Colon (tissue), 2 donors: ENCODE data around the gene ANO1.

Experiments used
- FAIRE-seq: peaks from 2 replicates; lab custom pipeline; 2012; peaks lifted over from hg19 to GRCh38; lab: Jason Lieb, UNC
- donor health status: control.
- donor health status: control.

Gene ANO1

DNA sequence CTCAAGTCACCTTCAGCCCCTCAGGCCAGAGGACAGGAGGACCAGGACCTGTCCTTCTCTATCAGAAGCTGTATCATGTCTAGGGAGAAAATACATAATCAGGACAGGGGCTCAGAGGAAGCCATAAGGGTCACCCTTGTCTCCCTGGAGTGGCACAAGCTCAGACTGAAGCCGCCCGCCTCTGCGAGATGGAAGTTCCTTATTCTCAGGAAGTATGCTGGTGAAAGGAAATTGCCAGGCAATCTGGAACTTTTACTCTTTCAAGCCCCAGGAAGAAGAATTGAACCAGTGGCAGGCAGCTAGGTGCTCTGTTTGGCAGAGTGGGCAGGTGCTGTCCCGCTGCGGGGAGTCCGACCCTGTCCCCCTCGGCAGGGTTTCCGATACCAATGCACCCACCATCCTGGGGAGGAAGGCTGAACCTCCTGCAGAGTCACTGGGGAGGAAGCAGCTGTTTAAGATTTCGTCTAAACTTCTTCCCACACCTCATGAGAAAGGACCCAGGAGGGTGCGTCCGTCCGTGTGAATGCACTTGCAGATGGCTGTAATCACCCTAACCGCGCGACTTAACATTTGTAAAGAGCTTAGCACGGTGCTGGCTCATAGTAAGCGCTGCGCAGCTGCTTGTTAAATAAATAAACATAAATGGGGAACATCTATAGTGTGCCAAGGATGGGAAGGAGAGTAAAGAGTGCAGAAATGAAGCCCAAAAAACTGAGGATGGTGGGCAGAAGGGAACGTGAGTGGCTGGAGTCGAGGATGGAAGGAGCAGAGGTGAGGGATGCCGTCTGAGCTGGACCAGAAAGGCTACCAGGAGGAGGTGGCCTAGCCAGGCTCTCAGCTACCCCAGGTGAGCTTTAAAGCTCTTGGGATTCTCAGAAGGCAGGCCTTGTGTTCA is 5.0 kb upstream of the ANO1 start:
- no peak for FAIRE-seq

DNA sequence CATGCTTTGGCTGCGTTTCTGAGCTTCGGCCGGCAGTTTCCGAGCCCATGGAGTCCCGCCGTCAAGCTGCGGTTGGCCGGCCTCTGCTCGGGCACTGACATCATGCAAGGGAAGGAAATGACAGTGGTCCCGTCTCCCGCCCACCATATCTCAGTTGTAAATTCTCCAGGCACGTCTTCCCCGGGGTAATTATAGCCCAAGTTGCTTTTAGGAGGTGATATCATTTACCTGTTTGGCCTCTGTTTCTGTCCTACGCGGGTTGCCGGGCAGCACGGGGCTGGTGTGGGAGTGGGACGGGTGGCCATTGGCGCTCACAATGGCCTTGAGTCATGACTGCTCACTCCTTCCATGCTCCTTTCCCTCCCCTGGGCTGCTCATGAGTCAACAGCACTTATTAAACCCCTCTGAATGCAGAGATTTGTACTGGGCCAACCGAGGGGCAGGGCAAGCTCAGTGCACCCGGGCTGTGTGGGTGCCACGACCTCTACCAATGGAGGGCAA is 4.2 kb upstream of the ANO1 start:
- FAIRE-seq, result no peak

DNA sequence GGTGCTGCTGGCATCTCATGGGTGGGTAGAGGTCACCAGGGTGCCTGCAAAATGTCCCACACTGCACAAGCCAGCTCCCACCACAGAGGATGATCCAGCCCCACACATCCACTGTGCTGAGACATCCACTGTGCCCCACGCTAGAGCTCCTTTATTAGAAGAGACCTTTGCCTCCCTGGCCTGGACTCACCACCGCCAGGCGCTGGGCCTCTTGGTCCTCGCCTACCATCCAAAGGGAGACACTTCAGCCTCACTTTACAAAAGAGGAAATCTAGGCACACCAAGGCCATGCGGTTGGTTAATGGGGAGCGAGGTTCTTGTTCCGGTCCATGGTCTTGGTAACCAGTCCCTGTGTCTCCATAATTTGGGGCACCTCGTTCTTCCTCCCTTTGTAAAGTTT is 3.4 kb upstream of the ANO1 start:
- no peak for FAIRE-seq

DNA sequence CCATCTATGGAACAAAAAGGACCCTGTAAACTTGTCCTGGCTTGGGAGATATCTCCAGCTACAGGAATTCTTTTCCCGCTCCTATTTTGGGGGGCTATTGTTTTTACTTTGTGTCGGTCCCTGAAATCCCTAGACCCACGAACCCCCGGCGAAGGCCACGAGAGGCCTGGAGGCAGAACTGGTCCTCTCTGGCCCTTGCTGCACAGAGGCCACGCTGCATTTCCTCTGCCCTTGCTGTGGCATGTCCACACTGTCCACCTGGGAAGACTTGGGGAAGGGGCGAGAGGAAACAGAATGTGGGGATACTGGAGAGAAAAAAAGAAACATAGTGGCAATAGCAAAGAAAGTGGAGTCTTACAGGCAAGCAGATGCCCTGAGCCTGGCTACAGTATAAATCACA is 2.3 kb upstream of the ANO1 start:
- no peak for FAIRE-seq

DNA sequence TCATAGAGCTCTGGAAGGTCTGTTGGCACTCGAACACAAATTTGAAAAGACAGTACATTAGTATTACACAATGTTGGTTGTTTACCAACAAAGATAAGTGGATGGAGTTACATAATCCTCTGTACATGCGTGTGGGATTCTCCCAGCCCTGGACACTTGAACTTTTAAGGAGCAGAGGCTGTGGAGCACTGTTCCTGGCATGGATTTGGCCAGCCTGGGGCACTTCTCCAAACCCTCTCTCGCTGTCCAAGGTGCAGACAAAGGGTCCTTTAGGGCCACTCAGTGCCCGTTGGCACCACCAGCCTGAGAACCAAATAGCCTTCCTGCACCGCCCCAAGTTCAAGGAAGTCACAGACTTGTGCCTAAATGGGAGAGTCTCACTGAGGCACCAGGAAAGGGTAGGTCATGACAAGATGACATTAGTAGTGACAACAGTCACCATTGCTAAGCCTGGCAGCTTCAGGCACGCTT is 1.6 kb upstream of the ANO1 start:
- FAIRE-seq, result no peak

DNA sequence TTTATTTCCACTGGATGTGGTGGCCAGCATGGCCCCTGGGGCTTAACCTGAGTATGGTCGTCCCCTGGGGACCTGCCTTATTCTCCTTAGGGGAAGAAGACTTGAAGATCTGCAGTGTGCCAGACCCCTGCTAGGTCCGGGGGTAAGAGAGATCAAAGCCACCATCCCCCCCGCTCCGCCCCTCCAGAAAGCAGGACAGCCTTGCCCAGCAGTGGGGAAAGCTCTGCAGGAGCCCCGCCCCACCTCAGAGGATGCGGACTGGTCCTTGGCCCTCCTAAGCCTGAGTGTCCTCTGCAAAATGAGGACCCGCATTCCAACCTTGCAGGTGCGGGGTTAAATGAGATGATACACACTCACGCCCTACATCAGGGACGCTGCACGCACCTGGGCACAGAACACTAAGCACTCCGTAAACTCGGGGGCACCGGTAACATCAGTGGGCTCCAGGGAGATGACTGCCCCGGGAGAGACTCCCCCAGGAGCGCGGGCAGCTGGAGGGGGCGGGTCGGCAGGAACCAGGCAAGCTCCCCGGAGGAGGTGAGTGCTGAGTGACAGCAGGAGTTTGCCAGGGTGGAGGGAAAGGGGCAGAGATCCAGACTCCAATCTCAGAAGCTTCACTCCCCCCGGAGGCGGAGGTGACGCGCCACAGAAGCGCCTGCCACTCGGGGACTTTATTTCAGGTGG is 564 bp upstream of the ANO1 start:
- FAIRE-seq, result no peak

DNA sequence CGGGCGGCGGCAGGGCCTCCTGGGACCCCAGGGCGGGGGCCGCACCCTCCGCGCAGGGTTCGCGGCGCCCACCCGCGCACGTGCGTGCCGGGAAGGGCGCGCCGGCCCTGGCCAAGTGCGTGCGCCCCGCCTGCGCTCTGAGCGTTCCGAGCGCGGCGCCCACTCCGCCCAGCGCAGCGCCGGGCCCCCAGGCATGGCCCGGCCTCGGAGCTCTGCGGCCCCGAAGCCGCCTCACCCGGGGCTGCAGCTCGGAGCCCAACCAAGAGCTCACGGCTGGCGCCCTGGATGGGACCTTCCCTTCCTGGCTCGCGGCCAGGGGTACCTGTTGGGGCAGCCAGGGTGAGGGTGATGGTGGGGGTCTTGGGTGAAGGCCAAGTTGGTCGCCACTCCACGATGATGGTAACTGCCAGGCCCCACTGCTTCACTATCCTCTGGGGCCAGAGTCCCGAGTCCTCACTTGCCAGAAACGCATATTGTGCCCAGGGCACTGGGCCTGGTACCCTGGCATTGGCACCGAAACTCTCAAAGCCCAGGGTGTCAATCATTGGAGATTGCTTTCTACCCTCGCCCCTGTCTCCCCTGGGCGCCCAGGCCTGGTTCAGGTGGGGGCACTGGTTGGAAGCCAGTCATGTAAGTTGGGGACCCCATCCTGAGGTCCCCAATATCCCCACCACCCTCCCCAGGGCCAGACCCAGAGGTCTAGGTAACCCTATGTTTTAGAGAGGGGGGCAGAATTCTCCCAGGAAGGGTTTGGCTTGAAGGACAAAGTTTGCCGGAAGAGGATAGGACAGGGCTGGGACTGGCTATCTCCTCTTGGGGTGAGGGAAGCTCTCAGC is 882 bp downstream of the ANO1 start:
- FAIRE-seq, result no peak

DNA sequence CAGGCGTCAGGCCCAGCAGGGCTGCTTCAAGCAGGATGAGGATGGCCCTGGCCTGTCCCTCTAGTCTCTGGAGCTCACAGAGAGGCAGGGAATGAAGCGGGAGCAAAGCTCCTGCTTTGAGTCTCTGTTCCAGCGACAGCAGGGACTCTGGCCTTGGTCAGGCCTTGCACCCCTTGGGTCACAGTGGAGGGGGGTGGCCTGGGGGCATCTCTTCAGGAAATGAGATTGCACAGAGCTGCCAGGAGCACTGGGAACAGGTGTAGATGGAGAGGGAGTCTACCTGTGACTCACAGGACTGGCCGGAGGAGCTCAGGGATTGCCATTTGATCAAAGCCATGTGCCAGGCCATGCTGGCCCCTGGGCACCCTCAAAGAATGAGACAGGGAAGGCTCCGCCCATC is 1.6 kb downstream of the ANO1 start:
- FAIRE-seq, result no peak

DNA sequence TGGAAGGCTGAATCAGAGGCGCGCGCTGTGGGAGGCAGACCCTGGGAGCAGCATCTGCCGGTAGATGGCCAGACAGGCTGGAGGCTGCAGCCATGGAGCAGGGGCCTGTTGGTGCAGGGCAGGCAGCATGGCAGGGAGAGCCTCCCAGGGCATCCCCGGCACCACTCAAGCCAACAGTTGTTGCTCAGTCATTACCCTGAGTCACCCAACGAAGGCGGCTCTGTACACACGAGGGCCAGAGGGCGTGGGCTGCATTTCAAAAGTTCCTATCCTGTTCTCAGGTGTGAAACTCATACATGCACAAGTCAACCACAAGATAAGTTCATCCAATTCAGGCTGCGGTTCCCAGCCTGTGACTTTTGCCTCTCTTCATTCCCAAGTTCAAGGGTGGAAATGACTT is 2.6 kb downstream of the ANO1 start:
- FAIRE-seq, result no peak

DNA sequence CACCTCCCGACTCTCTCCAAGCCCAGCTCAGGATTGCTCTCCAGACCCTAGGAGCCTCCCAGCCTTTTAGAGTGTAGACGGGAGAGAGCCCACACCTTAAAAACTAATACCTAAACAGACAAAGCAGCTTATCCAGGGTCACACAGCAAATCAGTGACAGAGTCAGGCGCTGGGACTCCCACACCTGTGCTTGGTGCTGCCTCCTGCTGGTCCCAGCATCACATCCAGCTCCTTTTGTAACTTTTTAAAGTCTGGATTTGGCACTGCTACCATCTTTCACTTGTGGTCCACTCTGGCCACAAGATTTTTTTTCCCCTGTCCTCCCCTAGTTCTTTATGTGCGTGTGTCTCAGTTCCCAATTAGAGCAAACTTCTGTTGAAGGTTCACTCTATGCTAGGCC is 4.7 kb downstream of the ANO1 start:
- FAIRE-seq, result no peak

DNA sequence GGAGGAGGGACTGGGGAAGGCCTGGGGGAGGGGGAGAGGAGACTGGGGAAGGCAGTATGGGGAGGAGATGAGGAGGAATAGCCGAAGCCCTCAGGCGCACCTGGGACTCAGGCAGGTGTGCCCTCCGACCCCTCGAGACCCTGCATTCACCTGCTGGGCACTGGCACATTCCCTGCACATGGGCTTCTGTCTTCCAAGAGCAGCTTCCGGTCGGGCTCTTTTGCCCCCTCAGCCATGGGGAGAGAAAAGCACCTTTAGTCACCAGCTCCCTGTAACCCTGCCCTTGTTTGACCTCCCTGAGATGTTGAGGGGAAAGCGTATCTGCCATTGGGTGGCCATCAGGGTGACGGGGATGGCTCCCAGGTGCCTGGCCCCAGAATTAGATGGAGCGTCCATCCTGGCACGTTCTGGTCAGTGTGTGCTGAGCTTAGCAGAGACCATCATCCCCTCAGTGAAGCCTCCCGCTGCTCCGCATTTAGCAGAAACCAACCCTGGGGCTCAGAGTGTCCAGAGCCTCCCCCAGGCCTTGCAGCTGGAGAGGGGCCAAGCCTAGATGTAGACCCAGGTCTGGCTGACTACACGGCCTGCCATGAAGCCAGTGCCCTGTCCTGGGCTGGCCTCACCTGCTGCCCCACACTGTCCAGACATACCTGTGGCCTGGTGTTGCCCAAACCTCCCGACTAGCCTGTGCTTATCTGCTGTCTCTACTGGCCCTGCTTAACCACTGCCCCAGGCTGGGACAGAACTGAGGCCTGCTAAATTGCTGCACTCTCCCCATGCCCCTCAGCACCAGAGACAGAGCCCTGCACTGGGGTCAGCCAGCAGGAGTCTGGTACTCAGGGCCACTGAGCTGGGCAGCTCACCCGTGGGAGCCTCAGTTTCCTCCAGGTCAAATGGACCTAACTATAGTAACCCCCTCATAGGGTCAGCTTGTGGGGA is 6.2 kb downstream of the ANO1 start:
- no peak for FAIRE-seq

DNA sequence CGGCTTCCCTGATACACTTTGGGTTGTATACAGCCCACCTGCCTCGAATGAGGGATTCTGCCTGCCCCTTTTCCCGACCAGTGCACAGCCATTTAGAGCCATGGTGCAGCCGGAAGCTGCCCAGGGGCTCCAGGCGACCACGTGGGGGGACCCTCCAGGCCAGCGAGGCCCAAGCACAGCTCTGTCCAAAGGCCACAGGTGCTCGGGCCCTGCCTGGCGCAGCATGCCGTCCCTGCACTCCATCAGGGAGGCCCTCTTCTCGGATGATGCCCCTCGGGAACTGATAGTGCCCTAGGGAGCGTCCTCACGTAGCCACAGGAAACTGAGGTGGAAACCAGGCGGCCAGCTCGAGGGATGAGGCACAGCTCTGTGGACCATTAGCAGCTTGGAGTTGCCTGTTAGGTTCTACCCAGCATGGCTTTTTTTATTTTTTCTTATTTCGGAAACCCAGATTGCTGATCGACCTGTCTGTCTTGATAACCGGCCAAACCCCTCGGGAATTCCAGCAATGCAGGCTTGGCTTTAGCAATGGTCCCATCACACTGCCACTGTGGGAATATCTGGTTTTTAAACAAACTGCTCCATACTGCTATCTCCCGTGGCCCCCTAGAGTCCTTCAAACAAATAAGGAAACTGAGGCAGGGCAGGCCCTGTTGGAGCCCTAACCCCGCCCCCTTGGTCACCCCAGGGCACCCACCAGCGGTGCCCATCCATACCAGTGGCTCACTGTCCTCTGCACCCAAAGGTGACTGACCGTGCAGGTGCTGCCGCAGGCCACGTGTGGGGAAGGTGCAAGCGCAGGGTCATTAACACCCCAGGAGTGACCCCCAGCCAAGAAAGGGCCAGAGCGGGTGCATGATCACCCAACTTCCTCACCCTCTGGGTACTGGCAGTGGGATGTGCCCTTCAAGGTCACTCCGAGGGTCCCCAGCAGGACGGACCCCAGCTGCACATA is 8.0 kb downstream of the ANO1 start:
- no peak for FAIRE-seq

DNA sequence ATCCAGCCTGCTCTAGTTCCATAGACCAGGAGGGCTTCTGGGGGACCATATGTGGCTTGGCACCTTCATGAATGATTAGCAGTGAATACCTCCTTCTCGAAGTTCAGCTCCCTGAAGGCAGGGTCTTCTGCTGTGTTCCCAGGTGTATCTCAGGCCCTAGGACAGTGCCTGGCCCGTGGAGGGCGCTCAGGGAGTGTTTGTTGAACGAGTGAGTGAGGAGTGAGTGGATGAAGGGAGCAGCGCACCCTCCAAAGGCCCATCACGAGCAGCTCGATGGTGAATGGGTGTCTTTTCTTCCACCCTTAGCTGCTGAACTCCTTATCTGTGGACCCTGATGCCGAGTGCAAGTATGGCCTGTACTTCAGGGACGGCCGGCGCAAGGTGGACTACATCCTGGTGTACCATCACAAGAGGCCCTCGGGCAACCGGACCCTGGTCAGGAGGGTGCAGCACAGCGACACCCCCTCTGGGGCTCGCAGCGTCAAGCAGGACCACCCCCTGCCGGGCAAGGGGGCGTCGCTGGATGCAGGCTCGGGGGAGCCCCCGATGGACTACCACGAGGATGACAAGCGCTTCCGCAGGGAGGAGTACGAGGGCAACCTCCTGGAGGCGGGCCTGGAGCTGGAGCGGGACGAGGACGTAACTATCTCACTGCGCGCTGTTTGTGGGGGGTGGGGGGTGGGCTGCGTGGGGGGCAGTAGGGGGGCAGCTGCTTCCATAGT is 9.5 kb downstream of the ANO1 start:
- no peak for FAIRE-seq

DNA sequence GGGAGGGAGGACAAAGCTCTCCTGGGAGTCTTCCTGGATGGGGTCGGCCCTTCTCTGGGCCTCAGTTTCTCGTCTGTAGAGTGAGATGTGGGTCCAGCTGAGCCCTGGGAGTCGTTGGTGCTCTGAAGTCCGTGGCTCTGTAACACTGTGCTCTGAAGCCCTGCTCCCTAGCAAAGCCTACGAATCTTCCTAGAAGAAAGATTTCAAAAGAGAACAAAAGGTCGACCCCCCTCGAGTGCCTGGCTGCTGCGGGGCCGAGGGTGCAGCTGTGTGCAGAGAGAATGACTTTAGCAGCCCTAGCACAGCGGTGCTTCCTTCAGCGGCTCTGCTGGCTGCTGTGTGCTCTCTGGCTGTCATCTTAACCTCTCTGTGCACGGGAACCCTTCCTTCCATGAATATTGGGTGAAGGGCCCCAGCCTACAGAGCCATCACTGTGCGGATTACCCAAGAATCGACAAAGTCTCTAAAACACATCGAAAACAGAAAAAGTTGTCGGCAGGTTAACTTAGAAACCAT is 10.7 kb downstream of the ANO1 start:
- FAIRE-seq, result no peak

DNA sequence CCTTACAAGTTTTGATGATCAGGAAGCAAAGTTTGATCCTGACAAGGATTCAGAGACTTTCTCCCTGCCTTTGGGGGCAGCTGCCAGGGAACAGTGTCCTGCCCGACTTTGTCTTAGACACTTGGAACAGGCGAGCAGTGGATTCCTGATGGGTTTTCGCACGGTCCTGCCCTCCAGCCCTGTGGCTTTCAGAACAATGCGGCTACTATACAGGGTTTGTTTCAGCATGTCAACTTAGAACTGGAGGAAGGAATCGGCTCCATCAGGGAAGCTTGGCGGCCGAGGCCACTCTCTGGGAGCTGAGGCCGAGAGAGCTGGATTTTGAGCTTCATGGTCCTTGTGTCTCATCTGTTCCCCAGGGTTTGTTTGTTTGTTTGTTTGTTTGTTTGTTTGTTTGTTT is 11.5 kb downstream of the ANO1 start:
- FAIRE-seq, result no peak

DNA sequence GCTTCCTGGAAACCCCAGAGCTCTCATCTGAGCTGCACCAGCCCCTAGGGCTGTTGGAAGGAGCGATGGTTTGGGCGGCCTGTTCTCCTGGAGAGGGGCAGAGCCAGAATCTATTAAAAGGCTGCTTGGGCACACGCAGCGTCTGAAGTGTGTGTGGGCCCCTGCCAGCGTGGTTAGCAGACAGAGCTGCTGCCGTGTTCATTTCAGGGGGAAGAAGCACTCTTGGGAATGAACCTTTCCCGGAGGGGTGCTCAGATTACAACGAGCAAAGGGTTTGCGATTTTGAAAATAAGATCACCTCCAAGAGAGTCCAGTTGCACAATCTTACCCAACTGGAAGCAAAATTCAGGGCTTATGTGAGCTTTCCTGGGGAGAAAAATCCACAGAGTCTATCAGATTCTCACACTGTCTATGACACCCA is 12.9 kb downstream of the ANO1 start:
- FAIRE-seq, result no peak

DNA sequence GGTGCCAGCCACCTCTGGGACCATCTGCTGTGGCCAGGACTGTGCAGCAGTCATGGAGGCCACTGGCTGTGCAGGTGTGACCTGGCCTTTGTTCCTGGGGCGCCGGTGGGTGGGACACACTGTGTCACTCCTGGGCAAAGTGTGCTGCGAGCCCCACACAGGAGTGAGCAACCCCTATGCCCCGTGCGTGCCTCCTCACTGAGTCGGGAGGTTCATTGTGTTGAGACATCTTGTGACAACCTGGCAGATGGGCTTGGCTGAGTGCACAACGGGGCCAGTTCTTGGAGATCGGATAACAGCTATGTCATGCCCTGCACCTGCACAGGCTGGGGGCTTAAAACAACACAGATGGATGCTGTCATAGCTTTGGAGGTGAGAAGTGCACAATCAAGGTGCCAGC is 13.5 kb downstream of the ANO1 start:
- no peak for FAIRE-seq

DNA sequence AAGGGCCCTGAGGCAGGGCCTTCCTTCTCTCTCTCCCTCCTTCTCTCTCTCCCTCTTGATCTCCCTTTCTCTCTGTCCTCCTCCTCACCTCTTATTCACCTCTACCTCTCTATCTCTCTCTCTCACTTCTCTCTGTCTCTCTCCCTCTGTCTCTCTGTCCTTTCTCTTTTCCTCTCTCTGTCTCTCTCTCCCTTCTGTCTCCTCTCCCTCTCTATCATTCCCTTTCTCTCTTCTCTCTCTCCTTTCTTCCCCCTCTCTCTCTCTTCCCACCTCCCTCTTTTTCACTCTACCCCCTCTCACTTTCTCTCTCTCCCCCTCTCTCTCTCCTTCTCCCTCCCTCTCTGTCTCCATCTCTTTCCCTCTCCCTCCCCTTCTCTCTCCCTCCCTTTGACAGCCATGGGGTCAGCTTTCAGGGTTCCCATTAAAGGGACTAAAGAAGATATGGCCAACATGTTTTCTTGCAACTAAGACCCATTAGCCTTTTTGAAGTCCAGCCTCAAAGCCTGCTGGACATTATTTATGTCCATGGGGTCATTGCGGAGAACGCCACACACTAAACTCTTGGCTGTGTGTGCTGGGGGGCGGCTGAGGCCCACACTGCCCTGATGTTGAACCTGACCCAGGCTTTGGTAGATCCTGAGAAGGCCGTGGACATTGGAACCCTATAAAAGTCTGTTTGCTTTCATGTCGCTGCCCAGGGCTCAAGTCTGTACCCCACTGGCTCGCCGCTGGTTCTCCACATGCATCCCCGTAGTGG is 15.0 kb downstream of the ANO1 start:
- FAIRE-seq, result no peak
